Activated naive CD4-positive, alpha-beta T cell treated with anti-CD3 and anti-CD28 coated beads for 36 hours (primary cell): ENCODE data around the gene BEAN1. TPM values are rescaled to one million over a fixed set of nuclear protein-coding genes. Genes with fewer than 3 reads are reported as not detected.
A peak's percentile ranks its signal among the peaks of the same experiment; 100 is the strongest.

Source experiments
- CTCF ChIA-PET: fragments of 350-600 bp; sonication (Branson Sonifier 250); formaldehyde crosslinking; loops from one replicate; lab custom pipeline; 2021; ENCODE audit warnings: antibody characterized with exemption; lab: Charles Lee
- DNase-seq: peaks from one replicate; pipeline ENCODE4 v3.0.0-alpha.2; 2020
- H3K27ac Mint-ChIP-seq: one replicate; pipeline ENCODE4 v1.8.0; 2021; ENCODE audit warnings: mild to moderate bottlenecking, mixed read lengths
- H3K27me3 Mint-ChIP-seq: one replicate; pipeline ENCODE4 v1.8.0; 2021; ENCODE audit warnings: low read depth, mixed read lengths
- H3K36me3 Mint-ChIP-seq: one replicate; pipeline ENCODE4 v1.8.0; 2021; ENCODE audit warnings: low read depth, mixed read lengths
- H3K4me1 Mint-ChIP-seq: one replicate; pipeline ENCODE4 v1.8.0; 2021; ENCODE audit warnings: low read depth, mixed read lengths
- H3K4me3 Mint-ChIP-seq: one replicate; pipeline ENCODE4 v1.8.0; 2021; ENCODE audit warnings: mild to moderate bottlenecking, moderate library complexity, mixed read lengths
- H3K9me3 Mint-ChIP-seq: one replicate; pipeline ENCODE4 v1.8.0; 2021; ENCODE audit warnings: mixed read lengths
- intact Hi-C: fragments of 100-400 bp; cut with micrococcal nuclease; formaldehyde crosslinking; loops from one replicate; pipeline ENCODE4 v1.15.1; 2023
- total RNA-seq, 2 experiments: library from RNA; stranded (reverse); gene quantifications; one replicate each; pipeline ENCODE4 v1.2.3, GENCODE V29; 2021

BEAN1 gene
- total RNA-seq, 2 experiments from 2014 or later: not detected

- peaks cover 4% of the 10 kb centered on the region for H3K4me1 Mint-ChIP-seq
- peaks cover 58% of the 10 kb centered on the region for H3K27me3 Mint-ChIP-seq
- no peak overlapping the region for H3K27ac Mint-ChIP-seq
- H3K36me3 Mint-ChIP-seq: no peaks in the 10 kb centered on the region
- H3K4me3 Mint-ChIP-seq: peak overlapping the region; percentile 14
- intact Hi-C loops: no loop called here
- DNase-seq: no peak
- CTCF ChIA-PET: no interaction called here
- no peaks in the 10 kb centered on the region for H3K9me3 Mint-ChIP-seq
These were observed 981 bp downstream of the BEAN1 start for GRCh38 chr16:66427871-66428681.

GRCh38 chr16:66428682-66429251 lies 1.7 kb downstream of the BEAN1 start:
- CTCF ChIA-PET: no interaction called here
- Mint-ChIP-seq H3K27me3 (peaks cover 60% of the 10 kb centered on the region), H3K4me1 (peaks cover 4% of the 10 kb centered on the region), H3K36me3 (no peaks in the 10 kb centered on the region), H3K4me3 (no peak overlapping the region), H3K9me3 (no peaks in the 10 kb centered on the region), H3K27ac (no peak overlapping the region)
- intact Hi-C loops: no loop called here
- DNase-seq: no peak

DNA sequence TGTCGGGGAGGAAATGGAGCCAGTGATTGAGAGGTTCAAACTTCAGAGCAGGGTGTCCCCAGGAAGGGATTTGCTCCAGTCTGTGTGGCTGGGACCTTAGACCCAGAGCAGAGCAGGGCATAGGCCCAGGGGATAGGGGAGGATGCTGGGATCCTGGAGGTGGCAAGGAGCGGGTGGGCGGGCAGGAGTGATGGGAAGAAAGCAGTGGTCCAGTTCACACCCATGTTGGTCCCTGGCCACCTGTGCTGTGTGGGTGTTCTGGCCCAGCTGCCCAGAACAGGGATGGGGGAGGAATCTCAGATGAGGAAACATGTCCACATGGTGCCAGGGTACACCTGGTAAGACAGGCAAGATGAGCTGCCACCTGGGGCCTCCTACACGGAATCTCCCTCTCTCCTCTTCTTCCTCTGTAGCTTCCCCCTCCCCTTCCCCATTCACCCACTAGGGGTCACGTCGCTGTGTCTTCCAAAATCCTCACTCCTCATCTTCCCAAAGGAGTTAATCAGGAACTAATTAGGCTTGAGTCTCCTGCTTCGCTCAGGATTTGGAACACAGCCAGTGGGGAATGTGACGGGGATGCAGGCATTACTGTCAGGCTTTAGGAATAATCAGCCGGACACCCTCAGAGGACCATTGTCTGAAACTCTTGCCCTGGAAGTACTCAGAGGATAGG lies 2.3 kb downstream of the BEAN1 start:
- H3K4me3 Mint-ChIP-seq: no peak overlapping the region
- H3K27ac Mint-ChIP-seq: no peak overlapping the region
- intact Hi-C loops: no loop called here
- H3K4me1 Mint-ChIP-seq: peaks cover 4% of the 10 kb centered on the region
- no peak for DNase-seq
- no peaks in the 10 kb centered on the region for H3K9me3 Mint-ChIP-seq
- peaks cover 56% of the 10 kb centered on the region for H3K27me3 Mint-ChIP-seq
- CTCF ChIA-PET: interaction anchor here (1.5 kb wide), 1 partner anchor 14 kb away, joined by 3 read pairs; no protein-coding TSS in a partner anchor
- no peaks in the 10 kb centered on the region for H3K36me3 Mint-ChIP-seq

DNA sequence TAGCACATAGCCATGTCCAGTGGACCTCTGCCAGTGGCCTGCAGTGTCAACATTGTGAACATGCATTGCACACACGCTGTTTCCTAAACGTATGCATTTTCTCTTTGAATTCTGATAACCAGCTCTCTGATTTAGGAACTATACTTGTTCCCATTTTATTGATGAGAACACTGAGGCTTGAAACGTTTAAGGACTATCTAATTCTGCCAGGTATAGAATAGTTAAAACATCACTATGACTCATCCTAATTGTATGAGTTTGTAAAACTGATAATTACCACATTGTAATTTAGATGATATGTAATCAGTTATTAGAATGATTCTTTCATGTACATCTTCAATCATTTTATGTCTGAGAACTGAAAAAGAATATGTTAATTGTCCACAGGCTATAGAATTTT lies 3.1 kb downstream of the BEAN1 start:
- H3K27ac Mint-ChIP-seq: no peak overlapping the region
- peaks cover 4% of the 10 kb centered on the region for H3K4me1 Mint-ChIP-seq
- no peak overlapping the region for H3K4me3 Mint-ChIP-seq
- H3K36me3 Mint-ChIP-seq: no peaks in the 10 kb centered on the region
- intact Hi-C loops: no loop called here
- H3K9me3 Mint-ChIP-seq: no peaks in the 10 kb centered on the region
- CTCF ChIA-PET: interaction anchor here (0.6 to 1.5 kb wide), 2 partner anchors 13 to 17 kb away, joined by 3 to 5 read pairs; no protein-coding TSS in a partner anchor
- H3K27me3 Mint-ChIP-seq: peaks cover 50% of the 10 kb centered on the region
- no peak for DNase-seq

GRCh38 chr16:66431760-66432159 lies 4.7 kb downstream of the BEAN1 start:
- Mint-ChIP-seq H3K4me1 (peaks cover 1% of the 10 kb centered on the region), H3K36me3 (no peaks in the 10 kb centered on the region), H3K9me3 (no peaks in the 10 kb centered on the region), H3K27ac (no peak overlapping the region), H3K4me3 (no peak overlapping the region), H3K27me3 (peaks cover 38% of the 10 kb centered on the region)
- CTCF ChIA-PET: no interaction called here
- DNase-seq: no peak
- intact Hi-C loops: no loop called here

DNA sequence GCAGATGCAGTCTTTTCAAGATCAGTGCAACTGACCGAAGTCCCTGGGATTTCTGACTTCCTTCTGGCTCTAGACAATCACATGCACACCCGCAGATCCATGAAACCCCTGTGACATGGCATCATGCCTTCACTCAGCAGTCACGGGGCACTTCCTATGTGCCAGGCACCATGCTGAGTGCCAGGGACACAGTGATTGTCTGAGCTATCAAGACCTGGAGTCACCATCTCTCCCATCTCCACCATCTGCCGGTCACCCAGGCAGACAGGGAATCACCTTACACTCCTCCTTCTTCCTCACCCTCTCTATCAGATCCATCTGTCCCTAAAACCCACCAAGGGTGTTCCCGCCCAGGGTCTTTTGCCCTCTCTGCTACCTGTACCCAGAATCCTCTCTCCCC lies 5.3 kb downstream of the BEAN1 start:
- H3K9me3 Mint-ChIP-seq: no peaks in the 10 kb centered on the region
- peaks cover 38% of the 10 kb centered on the region for H3K27me3 Mint-ChIP-seq
- no peak overlapping the region for H3K27ac Mint-ChIP-seq
- no peak for DNase-seq
- no peak overlapping the region for H3K4me3 Mint-ChIP-seq
- no peaks in the 10 kb centered on the region for H3K36me3 Mint-ChIP-seq
- CTCF ChIA-PET: interaction anchor here (1.1 to 1.8 kb wide), 2 partner anchors 26 to 43 kb away, joined by 3 to 7 read pairs; no protein-coding TSS in a partner anchor
- intact Hi-C loops: no loop called here
- H3K4me1 Mint-ChIP-seq: peaks cover 1% of the 10 kb centered on the region

GRCh38 chr16:66434619-66435430 lies 7.7 kb downstream of the BEAN1 start:
- H3K27ac Mint-ChIP-seq: no peak overlapping the region
- peaks cover 20% of the 10 kb centered on the region for H3K27me3 Mint-ChIP-seq
- CTCF ChIA-PET: interaction anchor here (0.6 kb wide), 1 partner anchor 29 kb away, joined by 4 read pairs; no protein-coding TSS in a partner anchor

DNA sequence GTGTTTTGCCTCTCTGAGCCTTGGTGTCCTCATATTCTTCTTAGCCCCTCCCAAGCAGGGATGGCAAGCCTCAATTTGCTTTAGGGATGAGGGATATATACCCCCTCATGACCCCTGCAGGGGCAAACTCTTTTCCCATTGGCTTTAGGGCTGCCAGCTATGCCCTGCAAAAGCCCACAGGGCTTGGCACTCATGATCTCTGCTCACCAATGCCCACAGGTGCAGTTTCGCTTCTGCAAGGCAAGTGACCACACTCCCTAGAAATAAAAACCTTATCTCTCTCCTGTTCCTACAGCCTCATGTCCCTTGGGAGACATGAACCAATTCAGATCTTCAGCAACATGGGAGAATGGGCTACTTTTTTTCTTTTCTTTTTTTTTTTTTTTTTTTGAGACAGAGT lies 8.8 kb downstream of the BEAN1 start:
- Mint-ChIP-seq H3K27ac (no peak overlapping the region), H3K36me3 (no peaks in the 10 kb centered on the region), H3K4me1 (no peaks in the 10 kb centered on the region), H3K27me3 (peaks cover 12% of the 10 kb centered on the region), H3K9me3 (no peaks in the 10 kb centered on the region), H3K4me3 (no peak overlapping the region)
- intact Hi-C loops: no loop called here
- CTCF ChIA-PET: interaction anchor here (0.7 kb wide), 1 partner anchor 126 kb away, joined by 4 read pairs; no protein-coding TSS in a partner anchor
- no peak for DNase-seq

More at GRCh38 chr16:66434619-66435430, 7.7 kb downstream of the BEAN1 start:
- no peaks in the 10 kb centered on the region for H3K9me3 Mint-ChIP-seq
- no peaks in the 10 kb centered on the region for H3K4me1 Mint-ChIP-seq
- no peaks in the 10 kb centered on the region for H3K36me3 Mint-ChIP-seq
- H3K4me3 Mint-ChIP-seq: no peak overlapping the region
- intact Hi-C loops: no loop called here
- DNase-seq: no peak

- H3K36me3 Mint-ChIP-seq: no peaks in the 10 kb centered on the region
- H3K9me3 Mint-ChIP-seq: no peaks in the 10 kb centered on the region
- CTCF ChIA-PET: no interaction called here
- intact Hi-C loops: no loop called here
- no peaks in the 10 kb centered on the region for H3K4me1 Mint-ChIP-seq
- H3K4me3 Mint-ChIP-seq: no peak overlapping the region
- peaks cover 8% of the 10 kb centered on the region for H3K27me3 Mint-ChIP-seq
- no peak for DNase-seq
- no peak overlapping the region for H3K27ac Mint-ChIP-seq
These were observed 10.4 kb downstream of the BEAN1 start for GRCh38 chr16:66437391-66437945.

DNA sequence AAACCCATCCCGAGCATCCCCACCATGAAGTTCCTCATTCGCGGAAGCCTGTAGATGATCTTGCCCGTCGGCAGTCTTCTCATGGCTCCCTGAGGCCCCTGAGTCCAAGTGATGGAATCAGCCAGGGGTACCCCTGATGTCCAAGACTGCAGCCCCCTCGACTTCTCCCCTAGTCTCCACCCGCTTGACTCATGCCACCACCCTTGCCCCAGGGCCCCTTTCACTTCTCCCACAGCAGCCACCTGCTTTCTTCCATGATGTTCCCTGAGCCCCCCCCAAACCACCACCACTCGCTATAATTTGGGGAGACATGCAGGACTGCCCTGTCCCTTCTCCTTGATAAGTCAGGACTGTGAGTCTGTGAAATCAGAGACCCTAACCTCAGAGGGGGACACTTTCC lies 11.4 kb downstream of the BEAN1 start:
- H3K27ac Mint-ChIP-seq: no peak overlapping the region
- H3K36me3 Mint-ChIP-seq: no peaks in the 10 kb centered on the region
- intact Hi-C loops: no loop called here
- H3K4me1 Mint-ChIP-seq: no peaks in the 10 kb centered on the region
- no peak overlapping the region for H3K4me3 Mint-ChIP-seq
- CTCF ChIA-PET: no interaction called here
- H3K9me3 Mint-ChIP-seq: no peaks in the 10 kb centered on the region
- DNase-seq: no peak
- H3K27me3 Mint-ChIP-seq: peaks cover 2% of the 10 kb centered on the region

DNA sequence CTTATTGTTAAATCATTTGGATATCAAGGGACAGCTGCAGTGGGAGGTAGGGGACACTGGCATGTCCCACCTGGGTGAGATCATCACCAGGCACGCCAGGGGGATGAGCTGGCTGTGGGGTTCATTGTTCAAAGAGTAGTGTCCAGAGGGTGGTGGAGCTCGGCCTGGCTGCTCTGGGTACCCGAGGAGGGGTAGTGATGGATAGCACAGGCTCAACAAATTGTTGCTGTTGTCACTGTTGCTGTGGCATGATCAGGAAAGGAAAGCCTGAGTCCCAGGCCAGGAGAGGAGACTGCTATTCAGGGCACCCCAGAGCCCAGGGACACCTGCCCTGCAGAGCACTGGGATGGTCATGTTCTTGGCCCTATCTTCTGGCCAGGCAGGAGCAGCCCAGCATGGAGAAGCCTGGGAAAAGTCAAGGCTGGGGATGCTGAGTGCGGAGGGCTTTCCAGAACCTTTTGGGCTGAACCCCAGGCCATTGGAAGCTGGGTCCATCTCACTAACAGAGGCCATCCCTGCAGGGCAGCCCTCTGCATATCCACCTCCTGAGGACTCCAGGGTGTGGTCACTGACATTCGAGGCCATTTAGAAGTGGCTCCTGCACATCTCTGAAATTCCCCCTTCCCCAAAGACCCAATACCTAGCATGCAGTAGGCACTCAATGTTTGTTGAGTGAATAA lies 12.1 kb downstream of the BEAN1 start:
- CTCF ChIA-PET: interaction anchor here (0.6 kb wide), 1 partner anchor 341 kb away, joined by 3 read pairs; no protein-coding TSS in a partner anchor
- Mint-ChIP-seq H3K27ac (no peak overlapping the region), H3K36me3 (no peaks in the 10 kb centered on the region), H3K27me3 (peaks cover 4% of the 10 kb centered on the region), H3K4me3 (no peak overlapping the region), H3K4me1 (no peaks in the 10 kb centered on the region), H3K9me3 (no peaks in the 10 kb centered on the region)
- intact Hi-C loops: no loop called here
- DNase-seq: no peak
